HL-60 (cell line): ENCODE results near the gene GPR135.

Experiments used
- DNase-seq, 2 experiments: peaks; one replicate each; pipeline ENCODE4 v3.0.0-alpha.2; 2010 to 2020; ENCODE audit warnings: low read depth in 1 of 2, low spot score in 1 of 2
- H3K27ac ChIP-seq: fragments of 250-450 bp; sonication (Bioruptor Pico); replicated peaks from 2 replicates; pipeline ENCODE4 v1.5.1; 2020; ENCODE audit warnings: mild to moderate bottlenecking, moderate library complexity
- H3K27me3 ChIP-seq: fragments of 250-450 bp; sonication (Bioruptor Pico); 2 replicates; pipeline ENCODE4 v1.5.1; 2021; ENCODE audit warnings: mild to moderate bottlenecking, moderate library complexity; ENCODE audit not compliant: insufficient read depth, poor library complexity, severe bottlenecking
- H3K4me3 ChIP-seq: replicated peaks from 2 replicates; pipeline ENCODE4 v1.5.1; 2011; ENCODE audit warnings: mild to moderate bottlenecking, control low read depth, low read length; ENCODE audit not compliant: insufficient read depth
- CTCF ChIP-seq: IDR thresholded peaks from one replicate; pipeline ENCODE4 v1.5.1; 2011; ENCODE audit warnings: low read length, control low read depth, inconsistent platforms; ENCODE audit not compliant: insufficient read depth
- GABPA ChIP-seq: IDR thresholded peaks from 2 replicates; pipeline ENCODE4 v1.6.1; 2012; ENCODE audit warnings: low read depth
- POLR2AphosphoS5 ChIP-seq: IDR thresholded peaks from 2 replicates; pipeline ENCODE4 v1.6.1; 2012; ENCODE audit warnings: low read depth
- REST ChIP-seq: IDR thresholded peaks from 2 replicates; pipeline ENCODE4 v1.6.1; 2012; ENCODE audit warnings: low read depth; ENCODE audit not compliant: insufficient replicate concordance
- SPI1 ChIP-seq: IDR thresholded peaks from 2 replicates; pipeline ENCODE4 v1.6.1; 2012; ENCODE audit warnings: low read depth, mild to moderate bottlenecking, borderline replicate concordance

The GPR135 gene

GRCh38 chr14:59427653-59428580 is 37.3 kb downstream of the GPR135 start:
- no peak for TF ChIP-seq SPI1
- TF ChIP-seq GABPA, result no peak
- TF ChIP-seq POLR2AphosphoS5, result no peak
- no peak for TF ChIP-seq CTCF
- TF ChIP-seq REST, result no peak
- no peaks in the 10 kb centered on the region for H3K27me3 ChIP-seq
- H3K27ac ChIP-seq, result no peak overlapping the region
- no peak for DNase-seq
- H3K4me3 ChIP-seq, result no peak overlapping the region

- H3K4me3 ChIP-seq, result no peak overlapping the region
- DNase-seq, result peak; percentile 47 to 49
- no peaks in the 10 kb centered on the region for H3K27me3 ChIP-seq
- no peak overlapping the region; the same call in 1 of the 2 replicates for H3K27ac ChIP-seq
- TF ChIP-seq SPI1 (peak; percentile 13; the same call in 1 of the 2 replicates), GABPA (no peak), REST (no peak), POLR2AphosphoS5 (peak; percentile 24; the same call in 1 of the 2 replicates)
These were observed 39.8 kb downstream of the GPR135 start for GRCh38 chr14:59425322-59425935.

- no peak overlapping the region for H3K4me3 ChIP-seq
- TF ChIP-seq CTCF (no peak), POLR2AphosphoS5 (no peak), REST (no peak), GABPA (no peak), SPI1 (no peak)
- no peak overlapping the region for H3K27ac ChIP-seq
- no peak for DNase-seq
- no peaks in the 10 kb centered on the region for H3K27me3 ChIP-seq
These were observed 40.7 kb downstream of the GPR135 start for GRCh38 chr14:59424341-59425071.
